Motor neuron (in vitro differentiated cells): ENCODE measurements around the gene LDLRAD2. TPM values are rescaled to one million over a fixed set of nuclear protein-coding genes. Genes with fewer than 3 reads are reported as not detected.
A peak's percentile ranks its signal among the peaks of the same experiment; 100 is the strongest.

ENCODE experiments used
- ATAC-seq, 8 experiments: fragments of 200-7000 bp; cut with Tn5 transposase; replicated peaks in 6 of 8; 2 replicates each; pipeline ENCODE4 v1.8.0; 2021; ENCODE audit warnings: mild to moderate bottlenecking in 8 of 8, moderate library complexity in 8 of 8
- H3K27ac ChIP-seq, 2 donors: fragments of 250-450 bp; sonication (Bioruptor Pico); 2 replicates each; pipeline ENCODE4 v1.9.0; 2021; ENCODE audit warnings: antibody characterized with exemption in 2 of 2, mild to moderate bottlenecking in 2 of 2, moderate library complexity in 1 of 2
- H3K4me1 ChIP-seq, 2 donors: fragments of 250-450 bp; sonication (Bioruptor Pico); replicated peaks in 1 of 2; 2 replicates each; pipeline ENCODE4 v1.6.1; 2021; ENCODE audit warnings: antibody characterized with exemption in 2 of 2, mild to moderate bottlenecking in 2 of 2, moderate library complexity in 1 of 2
- H3K4me3 ChIP-seq, 5 donors: fragments of 250-450 bp; sonication (Bioruptor Pico); 2 replicates each; pipeline ENCODE4 v1.9.0; 2021; ENCODE audit warnings: antibody characterized with exemption in 5 of 5, mild to moderate bottlenecking in 5 of 5, moderate library complexity in 4 of 5
- WGBS, 10 experiments: fragments of 450-650 bp; shearing (Covaris generic); methylation state at CpG; one replicate each; pipeline ENCODE4 v1.0.0; 2022; 5-methylcytosine and 5-hydroxymethylcytosine counted together
- in situ Hi-C, 9 experiments: fragments of 400-800 bp; cut with MboI; loops; one replicate each; pipeline ENCODE4 v1.15.0; 2021; ENCODE audit warnings: low sequenced_read_pairs in 9 of 9, low pct_unique_long_range_greater_than_20kb in 2 of 9; ENCODE audit not compliant: unreplicated experiment in 9 of 9
- total RNA-seq, 8 experiments: library from RNA; unstranded; fragments of 300-600 nt; gene quantifications; 2 replicates each; pipeline versions ENCODE4 v1.2.3 to v1.2.4, GENCODE V29; 2022

LDLRAD2 gene
- total RNA-seq, 8 experiments from 2014 or later: 0.71 to 3.4 (median 1.4) TPM

DNA sequence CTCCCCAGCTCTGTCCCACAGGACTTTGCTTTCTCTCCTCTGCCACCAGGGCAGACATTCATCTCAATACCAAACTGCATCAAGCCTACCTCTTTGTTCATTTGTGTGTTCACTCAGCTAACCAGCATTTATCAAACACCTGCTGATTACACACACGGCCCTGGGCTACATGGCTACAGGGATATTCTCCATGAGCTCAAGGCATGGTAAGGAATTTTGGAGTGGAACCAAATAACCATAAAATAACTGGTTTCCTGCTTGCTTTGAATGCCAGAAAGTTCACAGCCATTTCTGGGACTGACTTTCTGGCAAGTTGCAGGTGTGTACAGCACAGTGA, 54.6 kb downstream of the LDLRAD2 start:
- in situ Hi-C loops: no loop called here
- Histone ChIP-seq H3K4me1 (peaks cover 14 to 24% of the 10 kb centered on the region in 2 donors), H3K4me3 (no peak overlapping the region), H3K27ac (no peak overlapping the region)
- ATAC-seq: peak in 1 of 8 experiments; percentile 12
- 60 to 100% (median 71%) methylated on average over 1 of the region's 1 CpG; no CpG with 5 or more reads in 4 of the 10 experiments for WGBS, 10 experiments

- Histone ChIP-seq H3K4me3 (no peak overlapping the region), H3K27ac (no peak overlapping the region), H3K4me1 (peaks cover 14 to 24% of the 10 kb centered on the region in 2 donors)
- in situ Hi-C loops: no loop called here
- no peak for ATAC-seq
- WGBS, 10 experiments: 50 to 100% (median 93%) methylated on average over 1 to 3 of the region's 5 CpGs; no CpG with 5 or more reads in 1 of the 10 experiments
These were observed 55.5 kb downstream of the LDLRAD2 start for GRCh38 chr1:21867451-21867996.

GRCh38 chr1:21868482-21868881, 56.4 kb downstream of the LDLRAD2 start:
- Histone ChIP-seq H3K4me1 (peaks cover 14 to 24% of the 10 kb centered on the region in 2 donors), H3K4me3 (no peak overlapping the region), H3K27ac (no peak overlapping the region)
- in situ Hi-C loops: no loop called here
- ATAC-seq: no peak
- WGBS, 10 experiments: 80 to 100% (median 87%) methylated on average over 2 to 4 of the region's 7 CpGs; no CpG with 5 or more reads in 5 of the 10 experiments

- ATAC-seq: peak in 4 of 8 experiments; percentile 23 to 42 (median 27)
- H3K4me1 ChIP-seq: peaks cover 14 to 24% of the 10 kb centered on the region in 2 donors
- in situ Hi-C loops: no loop called here
- H3K27ac ChIP-seq: no peak overlapping the region
- H3K4me3 ChIP-seq: no peak overlapping the region
- WGBS, 10 experiments: 14 to 100% (median 36%) methylated on average over 1 to 4 of the region's 12 CpGs; no CpG with 5 or more reads in 3 of the 10 experiments
These were observed 56.9 kb downstream of the LDLRAD2 start for GRCh38 chr1:21868941-21869454.

DNA sequence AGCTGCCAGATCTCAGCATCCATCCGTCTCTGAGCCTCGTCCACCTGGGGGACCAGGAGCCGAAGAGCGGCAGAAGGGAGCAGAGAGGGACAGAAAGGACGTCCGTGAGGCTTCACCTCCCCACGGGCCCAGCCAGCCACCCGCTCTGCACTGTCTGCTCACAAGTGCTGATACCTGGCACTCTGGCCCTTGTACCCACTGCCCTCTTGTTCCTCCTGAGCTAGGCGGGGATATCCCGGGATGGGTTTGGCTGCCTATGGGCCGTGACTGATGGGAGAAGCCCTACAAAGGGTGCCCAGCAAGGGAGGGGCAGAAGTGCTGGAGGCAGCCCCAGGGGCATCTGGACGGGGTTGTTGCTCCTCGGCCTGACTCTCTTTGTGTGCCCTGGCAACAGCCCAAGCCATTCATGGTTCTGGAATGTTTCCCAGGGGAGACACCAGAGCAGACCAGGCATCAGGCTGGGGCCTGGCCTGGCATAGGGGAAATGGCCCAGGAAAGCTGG, 57.6 kb downstream of the LDLRAD2 start:
- Histone ChIP-seq H3K4me1 (peaks cover 14 to 24% of the 10 kb centered on the region in 2 donors), H3K4me3 (no peak overlapping the region), H3K27ac (no peak overlapping the region)
- WGBS, 10 experiments: 0 to 100% (median 93%) methylated on average over 1 to 3 of the region's 13 CpGs; no CpG with 5 or more reads in 5 of the 10 experiments
- peak in 7 of 8 experiments; percentile 13 to 89 (median 72) for ATAC-seq
- in situ Hi-C loops: no loop called here

GRCh38 chr1:21870611-21871010, 58.5 kb downstream of the LDLRAD2 start:
- WGBS, 10 experiments: 84 to 100% (median 99%) methylated on average over 1 to 12 of the region's 15 CpGs; no CpG with 5 or more reads in 4 of the 10 experiments
- Histone ChIP-seq H3K27ac (no peak overlapping the region), H3K4me1 (peaks cover 11 to 21% of the 10 kb centered on the region in 2 donors), H3K4me3 (no peak overlapping the region)
- in situ Hi-C loops: no loop called here
- no peak for ATAC-seq

- in situ Hi-C loops: no loop called here
- Histone ChIP-seq H3K4me1 (peaks cover 0 to 13% of the 10 kb centered on the region in 2 donors), H3K27ac (no peak overlapping the region), H3K4me3 (no peak overlapping the region)
- ATAC-seq: no peak
- WGBS, 10 experiments: 85 to 100% (median 94%) methylated on average over 1 to 9 of the region's 13 CpGs; no CpG with 5 or more reads in 4 of the 10 experiments
These were observed 59.9 kb downstream of the LDLRAD2 start for GRCh38 chr1:21871943-21872342.

DNA sequence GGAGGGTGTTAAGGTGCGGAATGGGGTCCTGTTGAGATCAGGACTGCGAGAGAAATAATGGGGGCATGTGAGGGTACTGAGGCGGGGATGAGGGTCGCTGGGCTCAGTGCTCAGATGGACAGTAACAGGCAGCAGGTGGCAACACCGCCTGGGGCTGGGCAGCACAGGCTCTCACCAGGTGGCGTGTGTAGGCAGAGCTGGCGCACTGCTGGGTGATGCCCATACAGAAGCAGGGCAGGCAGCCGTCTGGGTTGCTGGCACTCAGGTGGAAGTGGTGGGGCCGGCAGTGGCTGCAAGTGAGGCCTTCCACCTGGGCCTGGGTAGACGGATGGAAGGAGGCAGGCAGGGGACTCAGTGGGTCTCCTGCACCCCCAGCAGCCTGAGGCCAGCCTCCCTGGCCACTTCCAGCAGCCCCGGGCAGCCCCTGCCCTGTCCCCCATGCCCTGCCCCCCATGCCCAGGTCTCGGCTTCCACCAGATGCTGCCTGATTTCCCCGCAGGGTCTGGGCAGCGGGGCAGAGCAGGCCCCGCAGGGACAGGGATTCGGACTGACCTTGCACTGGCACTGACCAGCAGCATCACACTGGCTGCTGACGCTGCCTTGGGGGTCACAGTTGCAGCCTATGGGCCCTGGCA, 60.5 kb downstream of the LDLRAD2 start:
- peak in 1 of 8 experiments; percentile 2 for ATAC-seq
- in situ Hi-C loops: no loop called here
- H3K27ac ChIP-seq: no peak overlapping the region
- H3K4me1 ChIP-seq: peaks cover 0 to 13% of the 10 kb centered on the region in 2 donors
- WGBS, 10 experiments: 98 to 100% (median 100%) methylated on average over 1 to 8 of the region's 17 CpGs; no CpG with 5 or more reads in 7 of the 10 experiments
- H3K4me3 ChIP-seq: no peak overlapping the region

DNA sequence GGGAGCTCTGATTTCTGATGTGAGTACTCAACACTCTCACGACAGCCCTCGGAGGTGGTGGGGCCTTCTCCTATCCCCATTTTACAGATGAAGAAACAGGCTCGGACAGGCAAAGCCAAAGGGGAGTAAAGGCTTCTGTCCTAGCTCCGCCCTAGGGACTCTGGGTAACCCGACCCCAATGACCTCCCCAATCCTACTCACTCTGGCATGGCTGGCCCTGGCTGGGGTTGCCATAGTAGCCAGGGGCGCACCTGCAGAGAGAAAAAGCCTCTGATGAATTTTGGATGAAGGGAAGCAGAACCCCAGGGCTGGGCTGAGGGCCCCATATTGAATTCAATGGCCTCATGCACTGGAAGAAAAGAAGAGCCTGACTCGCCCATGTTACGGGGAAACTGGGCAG, 61.1 kb downstream of the LDLRAD2 start:
- ATAC-seq: no peak
- in situ Hi-C loops: no loop called here
- 67 to 100% (median 92%) methylated on average over 1 to 5 of the region's 8 CpGs; no CpG with 5 or more reads in 3 of the 10 experiments for WGBS, 10 experiments
- Histone ChIP-seq H3K4me1 (peaks cover 0 to 13% of the 10 kb centered on the region in 2 donors), H3K27ac (no peak overlapping the region), H3K4me3 (no peak overlapping the region)

- H3K27ac ChIP-seq: no peak overlapping the region
- H3K4me3 ChIP-seq: no peak overlapping the region
- peaks cover 0 to 9% of the 10 kb centered on the region in 2 donors for H3K4me1 ChIP-seq
- in situ Hi-C loops: no loop called here
- 100% methylated on average over 1 of the region's 10 CpGs; no CpG with 5 or more reads in 9 of the 10 experiments for WGBS, 10 experiments
- ATAC-seq: no peak
These were observed 61.7 kb downstream of the LDLRAD2 start for GRCh38 chr1:21873761-21874160.

DNA sequence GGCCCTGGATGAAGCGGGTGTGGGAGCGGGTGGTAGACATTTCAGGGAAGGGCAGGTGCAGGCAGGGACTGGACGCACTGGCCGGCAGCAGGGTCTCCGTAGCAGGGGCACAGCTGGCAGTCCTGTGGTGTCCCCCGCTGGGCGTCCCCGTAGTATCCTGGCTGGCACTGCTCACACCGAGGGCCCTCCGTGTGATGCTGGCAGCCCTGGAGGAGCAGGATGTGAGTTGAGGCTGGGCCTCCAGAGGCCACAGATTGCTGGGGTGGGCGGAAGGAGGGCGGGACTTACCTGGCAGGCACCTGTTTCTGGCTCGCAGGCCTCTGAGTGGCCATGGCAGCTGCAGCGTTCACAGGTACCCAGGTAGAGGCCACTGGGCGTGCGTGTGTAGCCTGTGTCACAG, 62.3 kb downstream of the LDLRAD2 start:
- 80 to 100% (median 94%) methylated on average over 1 to 6 of the region's 16 CpGs; no CpG with 5 or more reads in 5 of the 10 experiments for WGBS, 10 experiments
- peak in 1 of 8 experiments; percentile 2 for ATAC-seq
- no peak overlapping the region for H3K27ac ChIP-seq
- peaks cover 0 to 5% of the 10 kb centered on the region in 2 donors for H3K4me1 ChIP-seq
- no peak overlapping the region for H3K4me3 ChIP-seq
- in situ Hi-C loops: no loop called here
